Measurements from ENCODE around the gene ARL5A.
A peak's percentile ranks its signal among the peaks of the same experiment; 100 is the strongest.

Gene ARL5A

DNA sequence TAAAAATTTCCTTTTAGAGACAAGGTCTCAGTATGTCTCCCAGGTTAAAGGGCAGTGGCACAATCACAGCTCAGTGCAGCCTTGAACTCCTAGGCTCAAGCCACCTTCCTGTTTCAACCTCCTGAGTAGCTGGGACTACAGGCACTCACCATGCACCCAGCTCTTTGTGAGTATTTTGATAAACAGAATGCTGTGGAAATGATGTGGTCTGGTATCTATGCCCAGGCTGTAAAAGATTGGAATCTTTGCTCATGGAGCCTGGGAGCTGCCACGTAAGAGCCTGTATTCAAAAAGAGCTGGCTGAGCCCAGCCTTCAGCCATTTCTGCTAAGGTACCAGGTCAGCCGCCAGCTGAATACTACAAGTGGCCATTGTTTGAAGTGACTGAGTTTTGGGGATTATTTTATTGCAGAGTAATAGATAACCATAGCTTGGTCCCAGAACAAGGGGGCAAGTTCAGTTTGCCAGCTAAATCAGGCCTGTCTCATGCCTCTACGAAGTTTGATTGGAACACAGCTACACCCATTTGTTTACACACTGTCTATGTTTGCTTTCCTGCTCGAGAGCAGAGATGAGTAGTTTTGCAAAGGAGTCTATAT lies 21.3 kb upstream of the ARL5A start:
- DNase-seq (ENCODE audit: low read depth in 2 of 2), result no peak
- TF ChIP-seq, protein P1, sequence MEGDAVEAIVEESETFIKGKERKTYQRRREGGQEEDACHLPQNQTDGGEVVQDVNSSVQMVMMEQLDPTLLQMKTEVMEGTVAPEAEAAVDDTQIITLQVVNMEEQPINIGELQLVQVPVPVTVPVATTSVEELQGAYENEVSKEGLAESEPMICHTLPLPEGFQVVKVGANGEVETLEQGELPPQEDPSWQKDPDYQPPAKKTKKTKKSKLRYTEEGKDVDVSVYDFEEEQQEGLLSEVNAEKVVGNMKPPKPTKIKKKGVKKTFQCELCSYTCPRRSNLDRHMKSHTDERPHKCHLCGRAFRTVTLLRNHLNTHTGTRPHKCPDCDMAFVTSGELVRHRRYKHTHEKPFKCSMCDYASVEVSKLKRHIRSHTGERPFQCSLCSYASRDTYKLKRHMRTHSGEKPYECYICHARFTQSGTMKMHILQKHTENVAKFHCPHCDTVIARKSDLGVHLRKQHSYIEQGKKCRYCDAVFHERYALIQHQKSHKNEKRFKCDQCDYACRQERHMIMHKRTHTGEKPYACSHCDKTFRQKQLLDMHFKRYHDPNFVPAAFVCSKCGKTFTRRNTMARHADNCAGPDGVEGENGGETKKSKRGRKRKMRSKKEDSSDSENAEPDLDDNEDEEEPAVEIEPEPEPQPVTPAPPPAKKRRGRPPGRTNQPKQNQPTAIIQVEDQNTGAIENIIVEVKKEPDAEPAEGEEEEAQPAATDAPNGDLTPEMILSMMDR (IDR thresholded peaks at IDR 0.05; ENCODE audit: low read depth, low read length), result no peak
- H3K4me3 ChIP-seq (replicated peaks in 1 of 2; ENCODE audit: low read depth in 2 of 2, low read length in 2 of 2), result no peak overlapping the region

DNA sequence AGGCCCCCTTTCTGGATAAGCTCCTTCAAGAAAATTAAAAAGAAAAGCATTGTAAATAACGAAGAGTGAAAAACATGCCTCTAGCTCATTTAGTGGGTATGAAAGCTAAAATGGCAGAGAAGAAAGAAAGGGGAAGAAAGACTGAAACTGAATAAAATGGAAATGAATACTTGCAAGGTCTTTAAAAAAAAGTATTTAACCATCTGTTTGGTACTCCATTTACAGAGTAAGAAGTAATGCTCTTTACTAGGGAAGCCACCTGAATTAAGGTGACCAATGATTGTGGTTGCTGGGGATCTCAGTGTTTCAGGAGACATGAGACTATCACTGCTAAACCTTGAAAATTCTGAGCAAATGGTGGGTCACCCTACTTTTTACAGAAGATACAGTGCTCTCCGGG lies 17.7 kb upstream of the ARL5A start:
- no peak overlapping the region for H3K4me3 ChIP-seq (replicated peaks in 1 of 2; ENCODE audit: low read depth in 2 of 2, low read length in 2 of 2)
- no peak for DNase-seq (ENCODE audit: low read depth in 2 of 2)
- TF ChIP-seq, protein P1 (IDR thresholded peaks at IDR 0.05; ENCODE audit: low read depth, low read length), result no peak

DNA sequence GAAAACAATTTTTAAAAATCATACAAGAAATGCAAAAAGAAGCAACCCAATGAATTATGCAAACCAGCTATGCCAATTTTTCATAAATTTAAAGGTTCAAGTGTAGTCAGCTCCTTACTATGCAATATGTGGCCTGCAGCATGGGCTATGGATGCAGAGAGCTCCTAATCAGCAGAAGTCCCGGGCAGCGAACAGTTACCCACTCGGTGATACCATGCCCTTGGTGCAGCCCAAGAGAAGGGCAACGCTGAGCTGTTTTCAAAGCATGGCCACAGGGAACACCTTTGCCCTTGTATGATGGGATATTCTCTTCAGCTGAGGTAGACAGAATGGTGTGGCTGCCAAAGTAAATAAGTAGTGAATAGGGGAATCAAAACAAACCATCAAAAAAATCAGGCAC lies 17.3 kb upstream of the ARL5A start:
- TF ChIP-seq, protein P1 (IDR thresholded peaks at IDR 0.05; ENCODE audit: low read depth, low read length), result no peak
- no peak overlapping the region for H3K4me3 ChIP-seq (replicated peaks in 1 of 2; ENCODE audit: low read depth in 2 of 2, low read length in 2 of 2)
- no peak for DNase-seq (ENCODE audit: low read depth in 2 of 2)

DNA sequence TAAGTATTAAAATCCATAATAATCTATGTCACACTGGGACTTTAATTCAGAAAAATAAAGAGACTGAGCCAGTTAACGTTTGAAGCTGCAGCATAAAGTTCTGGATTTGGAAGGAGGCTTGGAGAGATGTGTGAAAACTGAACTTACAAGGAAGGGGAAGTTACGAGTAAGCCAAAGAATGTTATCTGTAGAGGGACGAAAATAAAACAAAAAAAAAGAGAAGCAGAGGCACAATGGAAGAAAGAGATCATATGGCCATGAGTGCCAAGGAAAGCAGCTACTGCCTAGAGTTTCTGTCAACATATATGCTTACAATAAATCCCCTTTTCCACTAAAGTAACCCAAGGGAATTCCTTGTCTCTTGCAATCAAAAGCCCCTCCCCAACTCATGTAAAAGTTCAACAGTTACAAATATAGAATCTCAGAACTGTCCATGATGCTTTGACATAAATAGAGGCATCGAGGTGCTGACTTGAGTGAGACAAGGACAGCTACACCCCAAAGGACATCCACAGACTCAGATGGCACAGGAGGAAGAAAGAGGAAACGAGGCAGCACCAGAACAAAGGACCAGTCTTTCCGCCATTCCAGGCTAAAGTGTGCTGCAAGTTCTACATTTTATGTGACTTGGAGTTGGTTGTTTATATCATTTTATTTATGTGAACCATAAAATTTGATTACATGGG lies 16.1 kb upstream of the ARL5A start:
- DNase-seq (ENCODE audit: low read depth in 2 of 2), result peak in 1 of 2 donors; percentile 40
- TF ChIP-seq, protein P1 (IDR thresholded peaks at IDR 0.05; ENCODE audit: low read depth, low read length), result no peak
- H3K4me3 ChIP-seq (replicated peaks in 1 of 2; ENCODE audit: low read depth in 2 of 2, low read length in 2 of 2), result no peak overlapping the region

DNA sequence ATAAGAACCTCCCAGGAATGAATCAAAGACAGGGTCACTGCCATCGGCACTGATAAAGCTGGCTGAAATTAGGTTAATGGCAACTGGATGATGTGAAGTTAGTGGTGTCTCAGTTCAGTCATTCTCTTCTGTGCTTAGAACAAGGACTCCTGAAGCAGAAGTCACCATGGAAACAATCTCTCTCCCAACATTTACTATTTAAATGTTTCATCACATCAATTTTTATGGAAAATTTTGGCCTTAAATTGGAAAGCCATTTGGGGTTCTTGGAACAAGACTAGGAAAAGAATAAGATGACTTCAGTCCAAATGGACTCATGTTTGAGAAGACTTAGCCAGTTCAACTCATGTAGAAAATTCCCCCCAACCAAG lies 15.5 kb upstream of the ARL5A start:
- TF ChIP-seq, protein P1 (IDR thresholded peaks at IDR 0.05; ENCODE audit: low read depth, low read length), result no peak
- H3K4me3 ChIP-seq (replicated peaks in 1 of 2; ENCODE audit: low read depth in 2 of 2, low read length in 2 of 2), result no peak overlapping the region
- peak in 1 of 2 donors; percentile 11 for DNase-seq (ENCODE audit: low read depth in 2 of 2)

DNA sequence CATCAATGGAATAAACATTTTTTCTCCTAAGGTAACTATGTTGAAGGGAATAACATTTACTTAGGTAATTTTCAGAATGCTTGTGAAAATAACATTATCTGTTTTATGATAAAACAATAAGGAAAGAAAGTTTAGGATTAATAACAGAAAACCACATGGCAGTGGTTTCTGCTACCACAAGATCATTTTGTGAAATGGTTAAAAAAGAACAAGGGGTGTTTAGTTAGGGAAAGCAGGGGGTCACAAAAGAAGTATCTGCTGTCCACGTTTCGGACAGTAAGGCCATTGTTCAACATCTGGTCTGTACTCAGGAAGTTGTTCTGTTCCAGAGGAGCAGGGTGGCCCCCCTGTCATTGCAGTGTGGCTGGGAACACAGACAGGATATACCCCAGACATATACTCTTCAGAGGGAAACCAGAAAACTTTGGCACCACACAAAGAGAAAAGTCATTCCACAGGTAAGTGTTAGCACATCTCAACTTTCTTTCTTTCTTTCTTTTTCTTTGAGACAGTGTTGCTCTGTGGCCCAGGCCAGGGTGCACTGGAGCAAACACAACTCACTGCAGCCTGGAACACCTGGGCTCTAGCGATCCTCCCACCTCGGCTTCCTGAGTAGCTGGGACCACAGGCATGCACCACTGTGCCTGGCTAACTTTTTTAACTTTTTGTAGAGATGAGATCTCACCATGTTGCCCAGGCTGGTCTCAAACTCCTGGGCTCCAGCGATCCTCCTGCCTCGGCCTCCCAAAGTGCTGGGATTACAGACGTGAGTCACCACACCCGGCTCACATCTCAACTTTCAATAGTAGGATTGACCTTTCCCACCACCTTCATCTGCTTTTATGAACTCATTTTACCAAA lies 14.8 kb upstream of the ARL5A start:
- DNase-seq (ENCODE audit: low read depth in 2 of 2), result no peak
- TF ChIP-seq, protein P1 (IDR thresholded peaks at IDR 0.05; ENCODE audit: low read depth, low read length), result no peak
- no peak overlapping the region for H3K4me3 ChIP-seq (replicated peaks in 1 of 2; ENCODE audit: low read depth in 2 of 2, low read length in 2 of 2)

All from cardiac fibroblast (primary cell).